GM18951 (cell line): ENCODE results near the gene COPS9.

ENCODE experiments used
- POLR2A ChIP-seq: IDR thresholded peaks from 4 replicates; pipeline ENCODE4 v1.6.1; 2011; ENCODE audit warnings: mild to moderate bottlenecking; ENCODE audit not compliant: insufficient read length, insufficient read depth; ENCODE audit errors: extremely low read depth
- in situ Hi-C: fragments of 300-500 bp; cut with MboI; formaldehyde crosslinking; loops from one replicate; pipeline ENCODE4 v1.12.0; 2022; ENCODE audit warnings: low sequenced_read_pairs, mixed read lengths, inconsistent platforms; ENCODE audit not compliant: unreplicated experiment

COPS9 gene

DNA sequence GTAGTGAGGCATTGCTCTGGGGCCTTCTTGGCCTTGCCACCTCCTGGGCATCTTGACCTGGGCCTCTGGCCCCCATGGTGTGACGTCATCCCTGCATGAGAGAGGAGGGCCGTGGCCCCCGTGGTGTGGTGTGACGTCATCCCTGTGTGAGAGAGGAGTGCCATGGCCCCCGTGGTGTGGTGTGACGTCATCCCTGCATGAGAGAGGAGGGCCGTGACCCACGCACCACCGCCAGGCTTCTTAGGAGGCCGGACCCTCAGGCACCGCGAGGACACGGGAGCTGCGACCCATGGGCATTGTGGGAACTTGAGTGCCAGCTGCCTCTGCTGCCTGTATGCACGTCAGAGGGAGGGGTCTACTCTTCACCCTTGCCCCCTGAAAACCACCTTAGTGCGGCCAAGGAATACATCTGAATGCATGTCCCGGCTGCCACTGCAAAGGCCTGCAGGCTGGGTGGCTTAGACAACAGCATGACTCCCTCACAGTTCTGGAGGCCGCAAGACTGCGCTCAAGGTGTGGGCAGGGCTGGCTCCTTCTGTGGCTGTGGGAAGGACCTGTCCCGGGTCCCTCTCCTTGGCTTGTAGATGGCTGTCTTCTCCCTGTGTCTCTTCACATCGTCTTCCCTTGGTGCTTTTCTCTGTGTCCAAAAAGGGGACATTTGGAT, 25.1 kb upstream of the COPS9 start:
- in situ Hi-C loops = no loop called here
- TF ChIP-seq POLR2A = no peak

DNA sequence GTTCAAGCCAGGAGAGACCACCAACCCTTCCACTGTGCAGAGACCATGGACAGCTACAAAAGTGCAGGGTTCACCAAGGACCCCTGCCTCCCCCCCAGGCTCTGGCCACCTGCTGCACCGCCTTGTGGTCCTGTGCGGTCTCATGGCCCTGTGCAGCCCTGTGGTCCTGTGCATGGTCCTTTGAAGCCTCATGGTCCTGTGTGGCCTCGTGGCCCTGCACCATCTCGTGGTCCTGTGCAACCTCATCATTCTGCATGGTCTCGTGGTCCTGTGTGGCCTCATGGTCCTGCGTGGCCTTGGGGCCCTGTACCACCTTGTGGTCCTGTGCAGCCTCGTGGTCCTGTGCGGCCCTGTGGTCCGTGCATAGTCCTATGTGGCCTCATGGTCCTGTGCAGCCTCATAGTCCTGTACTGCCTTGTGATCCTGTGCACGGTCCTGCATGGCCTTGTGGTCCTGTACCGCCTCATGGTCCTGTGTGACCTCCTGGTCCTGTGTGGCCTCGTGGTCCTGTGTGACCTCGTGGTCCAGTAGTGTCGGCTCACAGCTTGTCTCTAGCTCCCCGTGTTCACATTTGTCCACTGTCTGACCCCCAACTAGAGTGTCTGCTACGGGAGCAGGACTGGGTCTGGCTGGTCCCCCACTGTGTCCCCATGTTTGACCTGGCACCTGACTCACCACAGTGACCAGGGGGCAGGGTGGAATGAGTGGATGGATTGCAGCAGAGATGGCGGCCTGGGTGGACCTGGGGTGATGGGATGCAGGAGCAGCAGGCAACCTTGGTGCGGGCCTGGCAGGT, 24.4 kb upstream of the COPS9 start:
- in situ Hi-C loops = no loop called here
- no peak for TF ChIP-seq POLR2A

DNA sequence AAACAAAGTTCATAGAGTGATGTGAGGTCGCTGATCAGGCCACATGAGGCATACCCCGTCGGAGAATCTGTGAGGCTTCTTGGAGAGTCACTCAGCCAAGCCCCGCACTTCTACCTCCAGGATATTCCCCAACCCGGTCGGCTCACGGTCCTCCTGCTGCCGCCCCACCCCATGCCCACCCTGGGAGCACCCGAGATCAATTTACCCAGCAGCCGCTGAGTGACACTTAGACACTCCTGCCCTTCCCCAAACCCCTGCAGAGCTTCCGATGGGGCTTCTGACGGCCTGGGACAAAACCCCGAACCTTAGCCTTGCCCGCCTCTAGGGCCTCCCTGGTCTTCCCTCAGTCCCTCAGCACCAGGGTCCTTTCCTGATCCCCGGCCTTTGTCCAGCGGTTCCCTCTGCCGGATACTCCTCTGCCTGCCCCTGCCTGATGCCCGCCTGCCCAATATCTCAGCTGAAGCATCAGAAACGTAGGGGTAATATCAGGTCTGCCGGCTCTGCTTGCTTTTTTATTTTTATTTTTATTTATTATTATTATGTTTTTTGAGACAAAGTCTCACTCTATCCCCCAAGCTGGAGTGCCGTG, 23.2 kb upstream of the COPS9 start:
- in situ Hi-C loops = no loop called here

DNA sequence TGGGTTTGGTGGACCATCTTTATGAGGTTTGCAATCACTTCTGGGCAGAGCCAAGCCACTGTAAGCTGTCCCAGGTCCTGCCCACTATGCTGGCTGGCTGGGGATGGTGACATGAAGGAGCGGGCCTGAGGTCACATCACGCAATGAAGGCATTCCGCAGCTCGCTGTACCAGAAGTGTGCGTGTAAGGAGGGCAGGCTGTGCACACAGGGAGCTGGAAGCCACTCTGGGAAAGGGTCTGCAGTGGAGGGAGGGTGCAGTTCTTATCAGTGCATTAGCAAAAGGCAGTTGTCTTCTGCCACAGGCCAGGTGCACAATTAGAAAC, 21.0 kb upstream of the COPS9 start:
- no peak for TF ChIP-seq POLR2A

More for the DNA sequence above, 23.2 kb upstream of the COPS9 start:
- no peak for TF ChIP-seq POLR2A

DNA sequence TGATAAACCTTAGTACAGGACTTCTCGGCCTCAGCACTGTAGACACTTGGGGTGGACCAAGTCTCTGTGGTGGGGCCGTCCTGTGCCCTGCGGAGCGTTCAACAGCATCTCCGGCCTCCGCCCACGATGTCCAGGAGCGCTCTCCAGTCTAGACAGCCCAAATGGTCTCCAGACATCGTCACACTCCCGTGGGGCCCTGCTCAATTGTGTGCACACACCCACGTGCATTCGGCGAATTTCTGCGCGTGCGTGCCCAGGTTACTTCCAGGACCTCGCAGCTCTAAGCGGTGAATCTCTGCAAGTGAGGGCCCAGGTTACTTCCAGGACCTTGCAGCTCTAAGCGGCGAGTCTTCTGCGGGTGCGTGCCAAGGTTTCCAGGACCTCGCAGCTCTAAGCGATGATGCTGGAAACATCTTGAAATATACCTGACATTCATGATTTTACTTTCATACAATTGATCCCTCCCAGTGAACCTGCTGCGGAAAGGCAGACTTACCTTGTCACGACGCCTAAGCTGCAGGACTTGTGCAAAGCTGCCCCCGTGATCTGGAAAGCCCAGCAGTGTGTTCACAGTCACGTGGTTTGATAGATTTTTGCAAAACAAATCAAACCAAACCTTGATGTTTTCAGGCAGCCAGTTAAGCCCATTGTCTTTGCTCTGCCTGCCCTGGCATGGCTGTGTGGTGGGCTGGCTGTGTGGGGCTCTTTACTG, 20.5 kb upstream of the COPS9 start:
- in situ Hi-C loops = no loop called here
- no peak for TF ChIP-seq POLR2A

More for the DNA sequence above, 21.0 kb upstream of the COPS9 start:
- in situ Hi-C loops = no loop called here

DNA sequence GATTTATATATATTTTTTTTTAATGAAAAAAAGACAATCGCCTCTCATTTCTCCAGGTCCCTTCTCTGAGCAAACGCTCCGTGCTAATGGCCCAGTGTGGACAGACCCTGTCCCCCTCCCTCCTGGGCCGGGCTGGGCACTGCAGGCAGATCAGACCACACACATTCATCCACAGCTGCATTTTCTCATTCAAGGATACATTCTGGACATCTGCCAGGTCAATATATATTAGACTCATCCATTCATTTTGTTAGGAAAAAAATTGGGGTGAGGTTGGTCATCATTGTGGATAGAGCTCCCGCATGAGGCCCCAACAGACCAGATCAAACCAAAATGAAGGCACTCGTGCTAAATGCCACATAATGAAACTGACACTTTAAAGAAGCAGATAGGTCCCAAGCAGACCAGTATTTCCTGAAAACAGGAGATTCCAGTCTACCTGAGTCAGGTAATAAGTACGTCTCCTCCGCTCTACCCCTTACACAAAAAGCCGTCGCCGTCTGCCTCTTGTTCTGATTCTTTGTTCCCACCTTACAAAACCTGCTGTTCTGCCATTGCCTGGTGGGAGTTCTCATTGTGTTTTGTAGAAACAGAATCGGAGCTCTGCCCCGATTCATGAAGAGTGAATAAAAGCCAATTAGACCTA, 19.8 kb upstream of the COPS9 start:
- in situ Hi-C loops = no loop called here
- TF ChIP-seq POLR2A = no peak

DNA sequence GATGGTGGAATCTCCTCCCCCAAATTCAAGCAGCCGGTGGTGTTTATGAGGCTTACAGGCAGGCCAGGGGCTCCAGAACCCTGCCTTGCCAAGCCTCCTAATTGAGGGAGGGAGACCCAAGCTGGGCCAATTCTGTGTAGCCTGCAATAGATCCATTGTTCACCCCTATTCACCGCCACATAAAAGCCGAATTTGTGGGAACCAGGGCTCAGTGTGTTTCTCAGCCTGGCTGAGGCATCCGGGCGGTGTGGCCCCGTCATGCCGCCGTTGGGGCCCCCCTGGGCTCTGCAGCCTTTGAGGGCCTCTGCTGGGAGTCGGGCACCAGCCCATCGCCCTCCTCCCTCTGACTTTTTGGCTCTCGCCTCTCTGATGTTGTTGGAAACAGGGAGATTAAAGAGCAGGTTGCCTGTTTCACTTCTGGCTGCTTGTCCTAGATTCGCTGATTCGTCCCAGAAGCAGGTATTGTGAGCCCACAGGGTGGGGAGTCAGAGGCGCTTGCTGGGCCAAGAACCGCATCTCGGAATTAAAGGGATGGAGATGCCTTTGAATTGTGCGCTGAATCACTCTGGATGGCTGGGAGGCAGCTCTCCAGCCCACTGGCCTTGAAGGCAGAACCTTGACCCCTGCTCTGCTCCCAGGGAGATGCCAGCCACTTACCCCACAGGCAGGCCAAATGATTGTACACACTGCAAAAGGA, 19.1 kb upstream of the COPS9 start:
- TF ChIP-seq POLR2A = no peak
- in situ Hi-C loops = no loop called here

DNA sequence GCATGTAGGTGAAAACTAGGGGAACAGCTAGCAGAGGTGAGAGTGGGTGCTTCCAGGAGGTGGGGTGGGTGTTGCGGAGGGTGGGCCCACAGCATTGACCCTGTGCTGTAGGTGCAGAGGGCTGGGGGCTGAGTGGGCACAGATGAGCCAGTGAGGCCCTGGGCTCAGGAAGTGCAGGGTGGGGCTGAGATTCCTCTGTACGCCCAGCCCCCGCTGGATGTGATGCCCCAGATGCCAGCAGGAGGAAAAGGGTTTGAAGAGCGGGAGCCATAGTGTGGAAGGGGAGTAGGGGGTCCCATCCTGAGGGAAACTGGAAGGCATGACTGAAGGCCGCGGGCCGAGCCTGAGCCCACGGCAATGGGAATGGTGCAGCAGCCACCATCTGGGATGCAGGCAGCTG, 18.5 kb upstream of the COPS9 start:
- in situ Hi-C loops = no loop called here

DNA sequence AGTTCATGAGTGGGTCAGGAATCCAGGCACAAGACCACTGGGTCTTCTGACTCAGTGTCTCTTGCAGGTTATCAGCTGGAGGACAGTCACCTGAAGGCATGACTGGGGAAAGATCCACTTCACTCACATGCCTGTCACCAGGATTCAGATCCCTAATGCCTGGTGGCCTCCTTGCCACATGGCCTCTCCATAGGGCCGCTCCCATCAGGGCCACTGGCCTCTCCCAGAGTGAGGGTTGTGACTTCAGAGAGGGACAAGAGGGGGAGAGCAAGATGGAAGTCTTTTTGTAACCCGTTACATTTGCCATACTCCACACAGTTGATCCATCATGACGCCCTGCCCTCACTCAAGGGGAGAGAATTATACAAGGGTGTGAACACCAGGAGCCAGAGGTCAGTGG, 17.3 kb upstream of the COPS9 start:
- in situ Hi-C loops = no loop called here

More for the DNA sequence above, 18.5 kb upstream of the COPS9 start:
- TF ChIP-seq POLR2A = no peak

DNA sequence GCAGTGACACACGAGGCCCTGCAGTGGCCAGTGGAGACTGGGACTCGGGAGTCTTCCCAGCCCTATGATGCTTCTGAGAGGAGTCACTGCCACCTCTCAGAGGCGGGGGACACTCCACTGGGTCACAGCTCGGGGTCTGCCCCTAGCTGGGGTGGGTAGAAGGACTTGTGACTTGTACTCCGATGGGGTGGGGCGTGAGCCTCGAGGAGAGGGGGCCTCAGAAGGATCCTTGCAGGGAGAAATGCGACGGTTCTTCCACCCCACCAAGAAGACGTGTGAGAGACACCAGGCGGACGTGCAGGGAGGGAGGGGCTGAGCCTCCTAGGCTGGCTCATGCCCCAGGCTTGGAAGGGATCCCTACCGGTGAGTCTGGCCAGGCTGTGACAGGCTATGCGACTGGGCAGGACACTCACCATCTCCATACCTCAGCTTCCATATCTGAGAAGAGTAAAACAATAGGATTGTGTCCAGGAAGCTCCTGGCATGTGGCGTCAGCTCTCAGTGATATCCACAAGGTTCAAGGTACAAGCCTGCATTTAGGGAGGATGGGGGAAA, 15.4 kb upstream of the COPS9 start:
- TF ChIP-seq POLR2A = no peak
- in situ Hi-C loops = no loop called here

More for the DNA sequence above, 17.3 kb upstream of the COPS9 start:
- no peak for TF ChIP-seq POLR2A

DNA sequence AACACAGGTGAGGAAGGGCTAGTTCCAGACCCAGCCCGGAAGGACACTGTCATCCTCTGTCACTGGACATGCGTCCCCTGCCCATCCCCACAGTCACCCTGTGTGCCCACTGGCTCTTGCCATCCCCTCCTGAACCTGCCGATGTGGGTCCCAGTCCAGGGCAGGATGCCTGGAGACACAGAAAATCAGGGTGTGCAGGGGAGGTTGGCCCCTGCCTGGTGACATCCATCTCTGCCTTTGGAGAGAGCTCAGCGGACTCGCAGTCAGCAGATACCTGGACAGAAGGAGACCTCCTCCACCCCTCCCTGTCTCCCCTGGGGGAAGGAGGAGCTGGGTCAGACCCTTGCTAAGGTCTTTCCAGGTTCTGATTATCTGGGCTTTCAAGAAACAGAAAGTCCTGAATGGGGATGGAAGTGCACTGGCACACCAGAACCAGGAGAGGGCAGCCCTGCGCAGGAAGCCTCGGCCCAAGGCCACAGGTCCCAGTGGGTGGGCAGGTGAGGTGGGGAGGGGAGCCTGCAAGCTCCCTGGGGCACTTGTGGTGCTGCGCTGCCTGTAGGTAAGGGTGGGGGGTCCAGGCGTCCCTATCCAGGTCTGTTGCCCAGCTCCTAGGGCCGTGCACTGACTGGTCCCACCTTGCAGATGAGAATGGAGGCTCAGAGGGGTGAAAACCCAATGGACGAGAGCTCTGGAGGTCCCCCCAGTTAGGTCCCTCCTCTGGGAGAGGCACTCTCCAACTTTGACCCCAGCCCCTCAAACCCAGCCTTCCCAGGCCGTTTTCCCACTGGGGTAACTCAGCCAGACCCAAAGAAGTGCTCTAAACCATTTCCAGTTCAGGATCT, 14.1 kb upstream of the COPS9 start:
- in situ Hi-C loops = loop anchor here (10.0 kb wide), 1 partner anchor 75 kb away; no protein-coding TSS in a partner anchor
- TF ChIP-seq POLR2A = no peak
